ENCODE data around the gene NSD2. TPM values are rescaled to one million over a fixed set of nuclear protein-coding genes. Genes with fewer than 3 reads are reported as not detected.

The NSD2 gene
- 73.3 TPM for polyA plus RNA-seq (2013, experiment 1 of 2)
- 73.7 TPM for polyA plus RNA-seq (2013, experiment 2 of 2)

DNA sequence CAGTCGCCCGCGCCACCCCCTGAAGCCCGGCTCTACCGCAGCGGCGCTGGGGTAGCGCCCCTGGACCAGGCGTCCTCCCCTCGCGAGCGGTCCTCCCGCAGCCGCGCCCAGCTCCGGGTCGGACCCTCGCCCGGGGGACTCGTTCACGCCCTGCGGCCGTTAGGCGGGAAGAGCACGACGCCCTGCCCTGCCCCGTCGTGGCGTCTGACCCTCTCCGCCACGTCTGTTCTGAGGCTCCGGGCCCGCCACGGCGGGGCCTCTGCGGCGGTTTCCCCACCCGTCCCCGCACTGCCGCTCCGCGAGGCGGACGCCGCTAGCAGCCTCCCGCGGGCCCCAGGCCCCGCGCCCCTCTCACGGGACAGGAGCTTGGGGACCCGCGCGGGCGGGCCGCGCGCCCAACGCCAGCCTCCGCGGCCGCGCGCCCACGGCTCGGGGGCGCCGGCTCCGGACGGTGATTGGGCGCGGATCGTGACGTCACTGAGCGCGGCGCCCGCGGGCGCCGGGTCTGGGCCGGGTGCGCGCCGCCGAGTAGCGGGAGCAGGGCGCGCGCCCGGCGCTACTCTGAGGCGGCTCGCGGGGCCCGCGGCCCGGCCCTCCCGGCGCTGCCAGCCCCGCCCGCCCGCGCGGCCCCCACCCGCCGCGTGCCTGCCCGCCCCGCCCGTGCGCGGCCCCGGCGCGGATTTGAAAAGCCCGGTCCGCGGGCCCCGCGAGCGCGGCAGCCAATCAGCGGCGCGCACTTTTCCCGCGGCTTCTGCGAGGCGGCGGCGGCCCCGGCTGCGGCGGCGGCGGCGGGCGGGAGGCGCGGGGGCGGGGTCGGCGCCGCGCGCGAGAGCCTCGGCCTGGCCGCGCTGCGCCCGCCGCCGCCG, at the start of gene NSD2:
NSD2 (plus strand) TSS at position 816 of the 866 bp plus-strand sequence. CDS start 29,262 bp downstream, outside the sequence.
- WGBS: under 1% methylated on average over 155 of the region's 155 CpGs

DNA sequence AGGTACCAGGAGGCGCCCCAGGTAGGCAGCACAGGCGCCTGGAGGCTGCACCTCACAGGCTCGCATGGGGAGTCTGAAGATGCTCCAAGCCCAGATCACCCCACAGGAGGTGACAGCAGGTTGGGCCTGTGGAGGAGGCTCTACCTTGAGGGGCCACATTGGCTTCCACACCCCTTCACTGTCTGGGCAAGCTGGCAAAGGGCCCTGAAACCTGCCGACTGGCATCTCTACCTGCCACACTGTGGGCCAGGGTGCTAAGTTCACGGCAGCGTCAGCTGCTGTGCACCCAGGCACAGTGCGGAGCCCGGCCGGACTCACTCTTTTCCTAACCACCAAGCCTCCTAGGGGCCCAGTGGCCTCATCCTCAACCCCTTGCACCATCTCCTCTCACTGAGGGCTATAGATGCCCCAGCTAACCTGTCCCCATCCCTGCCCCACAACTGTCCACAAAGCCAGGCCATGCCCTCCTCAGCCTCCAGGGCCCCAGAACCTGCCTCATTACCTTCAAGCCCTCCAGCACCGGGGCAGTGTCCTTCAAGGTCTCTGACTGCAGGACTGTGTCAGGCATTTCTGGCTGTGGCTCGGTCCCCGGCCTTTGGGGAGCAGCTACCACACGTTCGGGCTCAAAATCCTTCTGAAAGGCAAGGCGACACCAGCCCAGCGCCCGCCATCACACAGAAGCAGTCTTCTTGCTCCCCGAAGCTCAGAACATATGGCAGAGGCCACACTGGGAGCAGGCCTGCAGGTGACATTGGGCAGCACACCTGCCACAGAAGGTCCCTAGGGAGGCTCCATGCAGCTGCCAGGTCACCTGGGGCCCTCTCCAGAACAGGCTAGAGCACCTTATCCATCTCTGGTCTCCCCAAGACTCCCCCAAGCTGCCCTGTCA, 49.3 kb upstream of the NSD2 start:
- Histone ChIP-seq H3K9ac (ENCODE audit: low read depth, low read length) (no peak overlapping the region), H3K4me1 (ENCODE audit: insufficient read depth, low read length) (no peaks in the 10 kb centered on the region), H3K27ac (ENCODE audit: low read depth, low read length) (no peak overlapping the region), H3K36me3 (ENCODE audit: insufficient read depth, low read length) (peaks cover 79% of the 10 kb centered on the region), H3K4me3 (ENCODE audit: low read length) (no peak overlapping the region), H3K27me3 (ENCODE audit: insufficient read depth, low read length) (no peaks in the 10 kb centered on the region), H3K9me3 (ENCODE audit: insufficient read depth, low read depth, low read length) (no peaks in the 10 kb centered on the region)
- 97% methylated on average over 18 of the region's 18 CpGs for WGBS

More for the DNA sequence above, at the start of gene NSD2:
- Histone ChIP-seq H3K9ac (ENCODE audit: low read depth, low read length) (peak within 1 kb of the TSS; percentile 85), H3K27ac (ENCODE audit: low read depth, low read length) (peak within 1 kb of the TSS; percentile 91), H3K4me1 (ENCODE audit: insufficient read depth, low read length) (peaks cover 6% of the 10 kb centered on the region; the same call in 1 of the 2 replicates), H3K27me3 (ENCODE audit: insufficient read depth, low read length) (peaks cover 44% of the 10 kb centered on the region), H3K4me3 (ENCODE audit: low read length) (peak within 1 kb of the TSS; percentile 75), H3K36me3 (ENCODE audit: insufficient read depth, low read length) (no peaks in the 10 kb centered on the region), H3K9me3 (ENCODE audit: insufficient read depth, low read depth, low read length) (no peaks in the 10 kb centered on the region)

DNA sequence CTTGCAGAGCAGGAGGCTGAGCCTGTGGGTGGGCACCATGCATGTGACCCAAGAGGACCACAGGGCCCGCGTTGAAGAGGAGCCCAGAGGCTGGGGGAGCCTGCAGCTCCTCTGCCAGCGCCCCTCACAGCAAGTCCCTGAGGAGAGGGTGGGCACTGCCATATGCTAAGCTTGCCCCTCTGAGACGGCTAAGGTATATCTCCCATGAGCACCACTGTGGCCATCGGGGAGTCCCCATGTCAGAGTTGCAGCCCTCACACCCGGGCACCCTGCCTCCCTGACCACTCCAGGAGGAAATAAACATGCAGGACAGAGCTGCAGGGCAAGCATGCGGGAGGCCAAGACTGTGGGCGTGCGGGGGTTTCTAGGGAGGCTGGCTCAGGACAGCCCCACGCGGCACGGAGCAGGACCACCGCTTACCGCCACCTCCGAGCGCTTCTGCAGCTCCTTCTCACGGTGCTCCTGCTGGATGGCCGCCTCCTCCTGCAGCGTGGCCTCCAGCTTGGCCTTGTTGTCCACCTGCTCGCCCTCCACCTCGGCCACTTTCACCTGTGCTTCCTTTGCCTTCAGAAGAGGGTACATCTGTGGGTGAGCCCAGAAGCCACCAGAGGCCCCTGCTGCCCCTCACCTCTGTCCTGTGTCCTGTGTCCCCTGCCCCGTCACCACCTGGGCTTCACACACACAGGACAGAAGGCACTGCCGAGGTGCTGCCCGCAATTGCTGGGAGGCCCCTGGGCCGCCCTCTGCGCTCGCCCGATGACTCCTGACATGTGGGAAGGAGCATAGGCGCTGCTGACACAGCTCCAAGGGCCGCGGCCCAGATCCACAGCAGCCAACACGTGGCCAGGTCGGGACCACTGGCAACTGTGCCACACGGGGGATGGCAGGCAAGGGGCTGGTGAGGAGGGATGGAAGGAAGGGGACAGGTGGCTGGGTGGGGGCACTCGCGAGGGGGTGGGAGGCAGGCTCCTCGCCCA, 48.3 kb upstream of the NSD2 start:
- WGBS: 93% methylated on average over 36 of the region's 37 CpGs
- no peak overlapping the region for H3K27ac ChIP-seq (ENCODE audit: low read depth, low read length)
- no peaks in the 10 kb centered on the region for H3K27me3 ChIP-seq (ENCODE audit: insufficient read depth, low read length)
- H3K36me3 ChIP-seq (ENCODE audit: insufficient read depth, low read length): peaks cover 71% of the 10 kb centered on the region
- no peaks in the 10 kb centered on the region for H3K4me1 ChIP-seq (ENCODE audit: insufficient read depth, low read length)
- no peak overlapping the region for H3K4me3 ChIP-seq (ENCODE audit: low read length)
- no peak overlapping the region for H3K9ac ChIP-seq (ENCODE audit: low read depth, low read length)
- no peaks in the 10 kb centered on the region for H3K9me3 ChIP-seq (ENCODE audit: insufficient read depth, low read depth, low read length)

DNA sequence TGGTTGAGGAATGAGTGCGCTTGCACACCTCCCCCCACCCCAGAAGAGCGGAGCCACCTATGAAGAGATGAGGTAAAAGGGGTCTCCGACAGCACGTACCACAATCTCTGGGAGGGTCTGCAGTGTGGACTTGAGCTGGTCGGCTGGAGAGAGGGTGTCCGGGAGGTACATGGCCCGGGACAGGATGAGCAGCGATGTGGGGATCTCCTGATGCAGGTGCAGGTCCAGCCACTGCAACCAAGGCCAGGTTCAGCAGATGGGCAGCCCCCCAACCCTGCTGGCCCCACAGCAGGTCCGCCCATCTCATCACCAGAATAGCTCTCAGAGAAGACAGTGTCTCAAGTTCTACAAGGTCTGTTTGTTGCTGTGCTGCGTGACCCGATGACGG, 47.7 kb upstream of the NSD2 start:
- Histone ChIP-seq H3K36me3 (ENCODE audit: insufficient read depth, low read length) (peaks cover 66% of the 10 kb centered on the region), H3K27me3 (ENCODE audit: insufficient read depth, low read length) (no peaks in the 10 kb centered on the region), H3K4me1 (ENCODE audit: insufficient read depth, low read length) (no peaks in the 10 kb centered on the region), H3K27ac (ENCODE audit: low read depth, low read length) (no peak overlapping the region), H3K4me3 (ENCODE audit: low read length) (no peak overlapping the region), H3K9ac (ENCODE audit: low read depth, low read length) (no peak overlapping the region), H3K9me3 (ENCODE audit: insufficient read depth, low read depth, low read length) (no peaks in the 10 kb centered on the region)
- 94% methylated on average over 11 of the region's 12 CpGs for WGBS

DNA sequence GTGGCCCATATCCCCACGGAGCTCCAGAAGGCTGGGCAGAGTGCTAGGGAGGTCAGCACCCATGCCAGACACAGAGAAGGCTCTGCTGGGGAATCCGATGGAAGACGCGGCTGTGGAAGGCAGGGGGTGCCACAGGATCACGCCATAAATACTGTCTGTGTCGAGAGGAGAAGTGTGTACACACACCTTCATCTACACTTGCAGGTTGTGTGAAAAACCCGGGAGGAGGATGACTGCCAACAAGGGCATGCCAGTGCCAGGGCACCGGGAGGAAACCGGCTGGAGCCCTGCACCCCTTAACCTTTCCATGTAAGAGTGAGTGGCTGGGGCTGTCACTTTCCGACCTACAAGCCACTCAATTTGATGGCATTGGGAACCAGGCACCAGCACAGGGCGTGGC, 46.4 kb upstream of the NSD2 start:
- Histone ChIP-seq H3K4me3 (ENCODE audit: low read length) (no peak overlapping the region), H3K4me1 (ENCODE audit: insufficient read depth, low read length) (no peaks in the 10 kb centered on the region), H3K27ac (ENCODE audit: low read depth, low read length) (no peak overlapping the region), H3K9ac (ENCODE audit: low read depth, low read length) (no peak overlapping the region), H3K36me3 (ENCODE audit: insufficient read depth, low read length) (peaks cover 57% of the 10 kb centered on the region), H3K27me3 (ENCODE audit: insufficient read depth, low read length) (no peaks in the 10 kb centered on the region), H3K9me3 (ENCODE audit: insufficient read depth, low read depth, low read length) (peaks cover 4% of the 10 kb centered on the region; the same call in 1 of the 2 replicates)
- WGBS: 96% methylated on average over 11 of the region's 11 CpGs

DNA sequence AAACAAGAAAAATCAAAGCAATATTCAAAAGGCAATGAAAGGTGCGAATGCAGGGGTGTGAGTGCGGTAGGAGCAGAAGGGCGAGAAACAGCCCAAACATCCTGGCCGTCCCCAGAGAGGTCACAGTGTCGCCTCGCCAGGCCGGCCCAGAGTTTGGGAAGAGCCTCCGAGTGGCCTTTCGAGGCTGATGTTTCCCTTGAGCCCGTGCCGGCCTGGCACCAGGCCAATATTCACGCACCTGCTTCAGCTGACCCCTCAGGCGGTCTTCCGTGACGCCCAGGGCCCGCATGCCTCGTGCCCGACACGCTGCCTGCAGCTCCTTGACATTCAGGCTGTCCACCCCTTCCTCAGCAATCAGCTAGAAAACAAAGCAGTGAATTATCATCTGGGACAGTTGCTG, 45.9 kb upstream of the NSD2 start:
- no peaks in the 10 kb centered on the region for H3K27me3 ChIP-seq (ENCODE audit: insufficient read depth, low read length)
- H3K9me3 ChIP-seq (ENCODE audit: insufficient read depth, low read depth, low read length): peaks cover 4% of the 10 kb centered on the region; the same call in 1 of the 2 replicates
- no peak overlapping the region for H3K27ac ChIP-seq (ENCODE audit: low read depth, low read length)
- H3K9ac ChIP-seq (ENCODE audit: low read depth, low read length): no peak overlapping the region
- H3K4me3 ChIP-seq (ENCODE audit: low read length): no peak overlapping the region
- H3K36me3 ChIP-seq (ENCODE audit: insufficient read depth, low read length): peaks cover 58% of the 10 kb centered on the region
- no peaks in the 10 kb centered on the region for H3K4me1 ChIP-seq (ENCODE audit: insufficient read depth, low read length)
- 95% methylated on average over 19 of the region's 19 CpGs for WGBS

DNA sequence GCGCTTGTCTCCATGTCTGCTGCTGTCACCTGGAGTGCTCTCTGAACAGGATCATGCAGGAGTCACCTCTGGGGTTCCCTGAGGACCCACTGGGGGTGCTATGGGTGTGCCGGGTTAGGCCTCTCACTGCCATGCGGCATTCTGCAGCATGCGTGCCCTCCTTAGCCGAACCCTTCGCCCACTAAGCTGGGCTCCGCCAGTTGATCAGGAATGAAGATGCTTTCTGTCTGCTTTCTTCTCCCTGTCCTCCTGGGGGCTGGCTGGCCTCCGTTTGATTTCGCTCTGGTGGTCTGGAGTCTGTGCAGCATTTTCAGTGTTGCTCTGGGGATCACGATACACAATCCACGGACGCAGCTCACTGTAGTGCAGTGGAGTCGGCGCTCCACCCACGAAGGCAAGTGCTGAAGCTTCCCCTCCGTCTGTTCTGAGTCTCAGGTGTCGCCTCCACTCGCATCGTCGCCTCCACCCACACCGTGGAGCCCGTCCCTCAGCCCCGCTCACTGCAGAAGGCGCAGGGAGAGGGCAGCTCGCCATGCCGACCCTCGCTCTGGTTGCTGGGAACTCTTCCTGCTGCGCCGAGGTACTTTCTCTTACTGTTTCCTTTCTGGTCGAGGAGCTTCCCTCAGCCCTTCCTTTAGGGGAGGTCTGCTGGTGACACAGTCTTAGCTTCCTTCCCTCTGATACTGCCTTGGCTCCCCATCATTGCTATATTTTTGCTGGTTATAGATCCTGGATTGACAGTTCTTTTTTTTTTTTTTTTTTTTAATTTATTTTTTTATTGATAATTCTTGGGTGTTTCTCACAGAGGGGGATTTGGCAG, 44.5 kb upstream of the NSD2 start:
- no peak overlapping the region for H3K9ac ChIP-seq (ENCODE audit: low read depth, low read length)
- H3K36me3 ChIP-seq (ENCODE audit: insufficient read depth, low read length): peaks cover 67% of the 10 kb centered on the region
- no peaks in the 10 kb centered on the region for H3K27me3 ChIP-seq (ENCODE audit: insufficient read depth, low read length)
- no peak overlapping the region for H3K27ac ChIP-seq (ENCODE audit: low read depth, low read length)
- 93% methylated on average over 30 of the region's 30 CpGs for WGBS
- H3K9me3 ChIP-seq (ENCODE audit: insufficient read depth, low read depth, low read length): peaks cover 4% of the 10 kb centered on the region; the same call in 1 of the 2 replicates
- H3K4me1 ChIP-seq (ENCODE audit: insufficient read depth, low read length): no peaks in the 10 kb centered on the region
- H3K4me3 ChIP-seq (ENCODE audit: low read length): no peak overlapping the region

DNA sequence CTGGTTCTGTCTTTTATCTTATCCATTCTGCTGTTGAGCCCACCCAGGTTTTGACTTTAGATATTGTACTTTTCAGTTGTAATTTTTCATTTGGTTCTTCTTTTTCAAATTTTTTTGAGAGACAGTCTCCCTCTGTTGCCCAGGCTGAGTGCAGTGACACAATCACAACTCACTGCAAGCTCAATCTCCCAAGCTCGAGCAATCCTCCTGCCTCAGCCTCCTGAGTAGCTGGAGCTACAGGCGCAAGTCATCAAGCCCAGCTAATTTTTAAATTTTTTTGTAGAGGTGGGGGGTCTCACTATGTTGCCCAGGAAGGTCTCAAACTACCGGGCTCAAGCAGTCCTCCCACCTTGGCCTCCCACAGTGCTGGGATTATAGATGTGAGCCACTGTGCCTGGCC, 41.0 kb upstream of the NSD2 start:
- Histone ChIP-seq H3K4me3 (ENCODE audit: low read length) (no peak overlapping the region), H3K36me3 (ENCODE audit: insufficient read depth, low read length) (peaks cover 67% of the 10 kb centered on the region), H3K9ac (ENCODE audit: low read depth, low read length) (no peak overlapping the region), H3K9me3 (ENCODE audit: insufficient read depth, low read depth, low read length) (peaks cover 4% of the 10 kb centered on the region; the same call in 1 of the 2 replicates), H3K4me1 (ENCODE audit: insufficient read depth, low read length) (no peaks in the 10 kb centered on the region), H3K27ac (ENCODE audit: low read depth, low read length) (no peak overlapping the region), H3K27me3 (ENCODE audit: insufficient read depth, low read length) (no peaks in the 10 kb centered on the region)
- 90% methylated on average over 3 of the region's 3 CpGs for WGBS

DNA sequence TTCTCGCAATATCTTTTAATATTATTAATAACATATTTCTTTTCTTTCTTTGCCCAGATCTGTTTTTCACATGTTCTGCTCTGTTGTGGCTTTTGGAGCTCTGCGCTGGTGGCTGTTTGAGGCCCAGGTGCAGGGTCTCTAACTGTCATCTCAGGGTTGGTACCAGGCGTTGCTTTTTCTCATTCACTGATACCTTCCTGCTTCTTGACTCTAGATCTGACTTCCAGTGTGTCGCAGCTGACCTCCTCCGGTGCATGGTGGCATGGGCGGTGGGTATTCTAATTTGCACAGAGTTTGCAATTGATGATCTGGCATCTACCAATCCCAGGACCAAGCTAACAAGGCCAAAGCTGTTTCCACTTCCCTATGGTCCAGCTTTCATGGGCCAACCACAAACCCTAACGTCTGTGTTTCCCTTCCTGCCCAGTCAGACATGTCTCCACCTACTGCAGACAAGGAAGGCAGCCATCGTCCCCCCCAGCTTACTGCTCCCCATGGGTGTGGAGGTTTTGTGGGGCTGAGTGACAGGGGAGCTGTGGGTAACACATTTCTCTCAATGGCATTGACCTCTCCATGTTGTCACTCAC, 40.5 kb upstream of the NSD2 start:
- no peaks in the 10 kb centered on the region for H3K4me1 ChIP-seq (ENCODE audit: insufficient read depth, low read length)
- peaks cover 4% of the 10 kb centered on the region; the same call in 1 of the 2 replicates for H3K9me3 ChIP-seq (ENCODE audit: insufficient read depth, low read depth, low read length)
- H3K36me3 ChIP-seq (ENCODE audit: insufficient read depth, low read length): peaks cover 67% of the 10 kb centered on the region
- no peak overlapping the region for H3K27ac ChIP-seq (ENCODE audit: low read depth, low read length)
- WGBS: 94% methylated on average over 7 of the region's 8 CpGs
- no peaks in the 10 kb centered on the region for H3K27me3 ChIP-seq (ENCODE audit: insufficient read depth, low read length)
- no peak overlapping the region for H3K4me3 ChIP-seq (ENCODE audit: low read length)
- H3K9ac ChIP-seq (ENCODE audit: low read depth, low read length): no peak overlapping the region
